OCI-LY1 (cell line): Measurements from ENCODE around the gene VAV2.

Source experiments
- CTCF ChIP-seq: fragments of 200-600 bp; sonication (generic), shearing (Covaris generic); IDR thresholded peaks from 2 replicates; pipeline ENCODE4 v1.5.1; 2017; ENCODE audit warnings: mild to moderate bottlenecking, antibody characterized with exemption, low read length, moderate library complexity, mixed read lengths
- EZH2 ChIP-seq: fragments of 200-600 bp; sonication (generic), shearing (Covaris generic); IDR thresholded peaks from 2 replicates; pipeline ENCODE4 v1.8.0; 2017; ENCODE audit warnings: borderline replicate concordance, mixed run types, mild to moderate bottlenecking, antibody characterized with exemption, low read length, moderate library complexity, mixed read lengths

GRCh38 chr9:133977421-133978201 lies 14.5 kb downstream of the VAV2 start:
- no peak for TF ChIP-seq CTCF
- no peak for TF ChIP-seq EZH2
